Endothelial cell (in vitro differentiated cells): ENCODE measurements around the gene NPFFR2. TPM values are rescaled to one million over a fixed set of nuclear protein-coding genes. Genes with fewer than 3 reads are reported as not detected.

Experiments used
- DNase-seq: peaks from one replicate; pipeline ENCODE4 v3.0.0; 2021; ENCODE audit warnings: low spot score
- H3K27ac Mint-ChIP-seq: one replicate; pipeline ENCODE4 v1.8.0; 2021; ENCODE audit warnings: mixed read lengths, inconsistent platforms; ENCODE audit not compliant: unreplicated experiment
- H3K27me3 Mint-ChIP-seq: one replicate; pipeline ENCODE4 v1.8.0; 2021; ENCODE audit warnings: mild to moderate bottlenecking, moderate library complexity, mixed read lengths, inconsistent platforms; ENCODE audit not compliant: unreplicated experiment
- H3K36me3 Mint-ChIP-seq: one replicate; pipeline ENCODE4 v1.8.0; 2021; ENCODE audit warnings: mild to moderate bottlenecking, low read depth, mixed read lengths, inconsistent platforms; ENCODE audit not compliant: unreplicated experiment
- H3K4me1 Mint-ChIP-seq: one replicate; pipeline ENCODE4 v1.8.0; 2021; ENCODE audit warnings: mild to moderate bottlenecking, mixed read lengths, inconsistent platforms; ENCODE audit not compliant: unreplicated experiment
- H3K4me3 Mint-ChIP-seq: one replicate; pipeline ENCODE4 v1.8.0; 2021; ENCODE audit warnings: mild to moderate bottlenecking, mixed read lengths, inconsistent platforms; ENCODE audit not compliant: unreplicated experiment
- H3K9me3 Mint-ChIP-seq: one replicate; pipeline ENCODE4 v1.8.0; 2021; ENCODE audit warnings: mixed read lengths, inconsistent platforms; ENCODE audit not compliant: unreplicated experiment
- long read RNA-seq: library from polyadenylated mRNA; unstranded; transcript quantifications from one replicate; pipeline ENCODE4 v2.0.0, GENCODE V29; 2020; ENCODE audit not compliant: unreplicated experiment
- total RNA-seq: library from RNA; stranded (reverse); fragmentation: NEBNext Ultra II Directional; extraction: Animal tissue kit (Norgen Biotek cat#: 25700); gene quantifications from one replicate; pipeline ENCODE4 v1.2.1, GENCODE V29; 2021; ENCODE audit not compliant: unreplicated experiment
- TF ChIP-seq, protein P1 (sequence below): fragments of 200-600 bp; sonication (generic); IDR thresholded peaks from one replicate; pipeline ENCODE4 v1.5.0; 2021; ENCODE audit warnings: antibody characterized with exemption; ENCODE audit not compliant: unreplicated experiment

Gene NPFFR2
- 5.3 TPM for total RNA-seq
- long read RNA-seq, transcript NPFFR2-202 (3 exons, 1,234 nt) = major isoform, 6 of 7 reads
- long read RNA-seq, partial matches to known transcripts = 0 of 7 reads
- long read RNA-seq, other reads (novel, unspliced or antisense) = 0 of 7 reads

DNA sequence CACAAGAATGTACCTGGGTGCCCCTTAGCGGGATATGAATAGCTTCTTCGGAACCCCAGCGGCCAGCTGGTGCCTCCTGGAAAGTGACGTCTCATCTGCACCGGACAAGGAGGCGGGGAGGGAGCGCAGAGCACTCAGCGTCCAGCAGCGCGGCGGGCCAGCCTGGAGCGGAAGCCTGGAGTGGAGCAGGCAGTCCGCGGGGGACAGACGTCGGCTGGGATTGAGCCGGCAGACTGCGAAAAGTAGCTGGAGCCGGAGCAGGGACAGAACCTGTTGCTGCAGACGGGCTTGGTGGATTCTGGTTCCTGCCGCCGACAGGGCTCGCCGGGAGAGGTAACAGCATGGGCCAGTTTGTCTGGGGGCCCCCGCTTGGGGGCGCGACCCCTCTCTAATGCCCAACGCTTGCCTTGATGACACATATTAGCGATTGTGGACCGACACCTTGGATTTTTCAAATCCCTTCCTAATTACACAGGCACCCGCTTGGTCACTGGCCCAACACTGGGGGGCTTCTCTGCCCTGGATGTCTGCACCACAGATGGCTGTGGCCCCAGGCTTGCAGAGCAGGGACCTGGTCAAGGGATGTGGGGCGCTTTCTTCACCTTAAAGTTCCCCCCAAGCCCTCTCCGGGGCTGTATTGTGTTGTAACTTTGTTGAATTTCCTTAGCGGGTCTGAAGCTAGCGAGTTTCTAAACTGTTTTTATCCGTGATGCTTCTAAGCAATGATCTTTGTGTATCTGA lies at the start of gene NPFFR2:
Gene NPFFR2 (plus strand): TSS at position 133 of the 741 bp plus-strand sequence. CDS start 96,592 bp downstream, outside the sequence.
- Mint-ChIP-seq H3K27me3 (peaks cover 3% of the 10 kb centered on the region), H3K27ac (peak within 1 kb of the TSS; percentile 57), H3K4me3 (peak within 1 kb of the TSS; percentile 90), H3K4me1 (no peaks in the 10 kb centered on the region), H3K36me3 (no peaks in the 10 kb centered on the region), H3K9me3 (no peaks in the 10 kb centered on the region)
- TF ChIP-seq, protein P1, sequence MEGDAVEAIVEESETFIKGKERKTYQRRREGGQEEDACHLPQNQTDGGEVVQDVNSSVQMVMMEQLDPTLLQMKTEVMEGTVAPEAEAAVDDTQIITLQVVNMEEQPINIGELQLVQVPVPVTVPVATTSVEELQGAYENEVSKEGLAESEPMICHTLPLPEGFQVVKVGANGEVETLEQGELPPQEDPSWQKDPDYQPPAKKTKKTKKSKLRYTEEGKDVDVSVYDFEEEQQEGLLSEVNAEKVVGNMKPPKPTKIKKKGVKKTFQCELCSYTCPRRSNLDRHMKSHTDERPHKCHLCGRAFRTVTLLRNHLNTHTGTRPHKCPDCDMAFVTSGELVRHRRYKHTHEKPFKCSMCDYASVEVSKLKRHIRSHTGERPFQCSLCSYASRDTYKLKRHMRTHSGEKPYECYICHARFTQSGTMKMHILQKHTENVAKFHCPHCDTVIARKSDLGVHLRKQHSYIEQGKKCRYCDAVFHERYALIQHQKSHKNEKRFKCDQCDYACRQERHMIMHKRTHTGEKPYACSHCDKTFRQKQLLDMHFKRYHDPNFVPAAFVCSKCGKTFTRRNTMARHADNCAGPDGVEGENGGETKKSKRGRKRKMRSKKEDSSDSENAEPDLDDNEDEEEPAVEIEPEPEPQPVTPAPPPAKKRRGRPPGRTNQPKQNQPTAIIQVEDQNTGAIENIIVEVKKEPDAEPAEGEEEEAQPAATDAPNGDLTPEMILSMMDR = no peak
- peak; percentile 71 for DNase-seq

DNA sequence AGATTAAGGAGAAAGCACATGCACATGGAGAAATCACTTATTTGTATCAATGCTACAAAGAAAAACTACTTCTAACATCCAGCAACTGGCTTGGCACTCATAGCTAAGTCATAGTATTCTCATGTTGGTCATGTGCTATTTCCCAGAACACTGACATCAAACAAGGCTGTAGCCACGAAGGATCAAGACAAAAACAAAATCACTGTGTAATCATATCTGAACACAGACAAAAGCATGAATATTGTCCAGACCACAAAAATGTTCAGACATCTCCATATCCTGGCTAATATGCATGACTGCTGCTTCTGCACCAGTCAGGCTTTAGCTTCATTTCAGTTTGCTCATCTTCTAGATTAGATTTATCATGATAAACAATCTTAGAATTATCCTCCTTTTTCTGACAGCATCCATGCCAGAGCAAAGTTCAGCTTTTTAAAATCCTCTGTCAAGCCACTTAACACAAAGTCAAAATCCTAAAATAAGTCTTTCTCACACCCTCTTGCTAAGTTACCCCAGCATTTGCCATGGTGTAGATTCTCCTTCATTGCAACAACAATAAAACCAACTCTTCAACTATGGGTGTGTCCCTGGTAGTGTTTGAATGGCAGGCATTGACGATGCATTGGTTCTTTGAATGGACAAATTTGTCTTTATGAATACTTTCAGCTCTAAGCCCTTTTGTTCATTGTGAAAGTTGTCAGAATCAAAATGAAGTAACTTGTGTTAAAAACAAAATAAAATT lies 39.1 kb upstream of the NPFFR2 start:
- no peak overlapping the region for H3K4me3 Mint-ChIP-seq
- DNase-seq = no peak
- no peaks in the 10 kb centered on the region for H3K4me1 Mint-ChIP-seq
- H3K36me3 Mint-ChIP-seq = no peaks in the 10 kb centered on the region
- peaks cover 1% of the 10 kb centered on the region for H3K27me3 Mint-ChIP-seq
- no peak overlapping the region for H3K27ac Mint-ChIP-seq
- no peaks in the 10 kb centered on the region for H3K9me3 Mint-ChIP-seq
- TF ChIP-seq, protein P1 = no peak

DNA sequence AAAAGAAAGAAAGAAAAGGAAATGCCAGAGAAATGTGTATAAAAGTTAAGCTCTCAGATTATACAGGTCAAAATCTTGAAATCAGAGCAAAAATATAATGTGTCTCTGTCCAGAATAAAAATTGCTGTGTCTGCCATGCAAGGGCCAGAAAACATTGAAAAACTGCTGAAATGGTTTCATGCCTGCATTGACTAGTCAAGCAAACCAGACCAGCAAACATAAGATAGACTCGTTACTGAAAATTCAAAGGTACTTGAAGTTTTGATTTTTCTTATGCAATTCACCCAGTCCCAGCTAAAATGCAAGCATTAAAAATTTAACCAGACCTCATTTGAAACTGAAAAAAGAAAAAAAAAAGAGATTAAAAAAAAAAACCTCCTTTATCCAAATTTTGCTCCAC lies 37.2 kb upstream of the NPFFR2 start:
- DNase-seq = no peak
- TF ChIP-seq, protein P1 = no peak
- Mint-ChIP-seq H3K4me1 (no peaks in the 10 kb centered on the region), H3K27ac (no peak overlapping the region), H3K36me3 (no peaks in the 10 kb centered on the region), H3K4me3 (no peak overlapping the region), H3K9me3 (no peaks in the 10 kb centered on the region), H3K27me3 (peaks cover 6% of the 10 kb centered on the region)

DNA sequence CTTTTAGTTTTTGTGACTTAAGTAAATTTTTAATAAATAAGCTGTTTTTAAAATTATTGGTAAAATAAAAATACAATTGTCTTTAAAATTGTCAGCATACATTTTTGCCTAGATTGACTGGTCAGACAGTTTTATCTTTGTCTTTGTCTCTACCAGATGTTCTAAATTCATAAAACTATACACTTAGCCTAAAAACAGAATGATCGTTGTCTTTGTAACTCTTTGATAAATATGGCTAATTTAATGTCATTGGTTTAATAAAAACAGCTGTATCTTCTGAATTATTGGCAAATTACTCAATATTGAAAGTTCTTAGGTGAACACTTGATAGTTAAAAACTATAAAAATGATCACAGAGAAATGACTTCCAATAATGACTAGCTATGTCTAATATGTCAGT lies 36.5 kb upstream of the NPFFR2 start:
- Mint-ChIP-seq H3K4me3 (no peak overlapping the region), H3K27me3 (peaks cover 6% of the 10 kb centered on the region), H3K27ac (no peak overlapping the region), H3K36me3 (no peaks in the 10 kb centered on the region), H3K9me3 (no peaks in the 10 kb centered on the region), H3K4me1 (no peaks in the 10 kb centered on the region)
- DNase-seq = no peak
- TF ChIP-seq, protein P1 = no peak
